H9 (cell line): ENCODE results near the gene RABGAP1. TPM values are rescaled to one million over a fixed set of nuclear protein-coding genes. Genes with fewer than 3 reads are reported as not detected.

ENCODE experiments used
- DNase-seq: peaks from one replicate; pipeline ENCODE4 v3.0.0-alpha.2; 2017
- H2AFZ ChIP-seq: one replicate; pipeline ENCODE4 v1.6.1; 2013; ENCODE audit warnings: mild to moderate bottlenecking, low read length, control low read depth, moderate library complexity
- H2AK5ac ChIP-seq: 2 replicates; pipeline ENCODE4 v1.6.1; 2013; ENCODE audit warnings: low read length, control low read depth, mixed read lengths; ENCODE audit not compliant: insufficient read length
- H2BK120ac ChIP-seq: one replicate; pipeline ENCODE4 v1.6.1; 2013; ENCODE audit warnings: low read depth, mild to moderate bottlenecking, low read length, control low read depth, inconsistent platforms; ENCODE audit not compliant: poor library complexity, severe bottlenecking
- H2BK12ac ChIP-seq: 2 replicates; pipeline ENCODE4 v1.6.1; 2013; ENCODE audit warnings: low read length, control low read depth, mixed read lengths, low read depth; ENCODE audit not compliant: insufficient read length
- H2BK15ac ChIP-seq: 2 replicates; pipeline ENCODE4 v1.6.1; 2013; ENCODE audit warnings: low read depth, low read length, control low read depth
- H2BK20ac ChIP-seq: one replicate; pipeline ENCODE4 v1.6.1; 2013; ENCODE audit warnings: low read depth, mild to moderate bottlenecking, low read length, control low read depth, inconsistent platforms; ENCODE audit not compliant: poor library complexity, severe bottlenecking
- H2BK5ac ChIP-seq: 2 replicates; pipeline ENCODE4 v1.6.1; 2013; ENCODE audit warnings: low read length, control low read depth, mixed read lengths; ENCODE audit not compliant: insufficient read length
- H3K14ac ChIP-seq: 2 replicates; pipeline ENCODE4 v1.6.1; 2013; ENCODE audit warnings: low read length, control low read depth; ENCODE audit not compliant: insufficient read depth
- H3K18ac ChIP-seq: 2 replicates; pipeline ENCODE4 v1.6.1; 2013; ENCODE audit warnings: low read depth, mild to moderate bottlenecking, mixed read lengths, low read length, control low read depth; ENCODE audit not compliant: insufficient read length
- H3K23ac ChIP-seq: 2 replicates; pipeline ENCODE4 v1.6.1; 2013; ENCODE audit warnings: low read length, control low read depth, mixed read lengths, low read depth; ENCODE audit not compliant: insufficient read length
- H3K23me2 ChIP-seq: 2 replicates; pipeline ENCODE4 v1.6.1; 2013; ENCODE audit warnings: low read depth, mild to moderate bottlenecking, mixed read lengths, low read length, control low read depth; ENCODE audit not compliant: insufficient read length, poor library complexity, severe bottlenecking
- H3K27ac ChIP-seq: 2 replicates; pipeline ENCODE4 v1.5.1; 2013; ENCODE audit warnings: low read length, control low read depth, mixed read lengths, low read depth; ENCODE audit not compliant: insufficient read length
- H3K27me3 ChIP-seq: 2 replicates; pipeline ENCODE4 v1.6.1; 2013; ENCODE audit warnings: low read length, control low read depth, inconsistent platforms; ENCODE audit not compliant: insufficient read depth
- H3K4ac ChIP-seq: 2 replicates; pipeline ENCODE4 v1.6.1; 2013; ENCODE audit warnings: low read depth, mild to moderate bottlenecking, control low read depth, inconsistent platforms, low read length, moderate library complexity
- H3K4me1 ChIP-seq: 2 replicates; pipeline ENCODE4 v1.6.1; 2013; ENCODE audit warnings: low read length, control low read depth, inconsistent platforms; ENCODE audit not compliant: insufficient read depth
- H3K4me2 ChIP-seq: 2 replicates; pipeline ENCODE4 v1.6.1; 2013; ENCODE audit warnings: low read length, control low read depth, mixed read lengths; ENCODE audit not compliant: insufficient read length, insufficient read depth
- H3K56ac ChIP-seq: 2 replicates; pipeline ENCODE4 v1.6.1; 2013; ENCODE audit warnings: low read depth, mild to moderate bottlenecking, mixed read lengths, low read length, control low read depth; ENCODE audit not compliant: insufficient read length
- H3K79me1 ChIP-seq: 2 replicates; pipeline ENCODE4 v1.6.1; 2013; ENCODE audit warnings: low read depth, mild to moderate bottlenecking, moderate library complexity, low read length, control low read depth, inconsistent platforms; ENCODE audit not compliant: insufficient read depth, poor library complexity, severe bottlenecking
- H3K79me2 ChIP-seq: 2 replicates; pipeline ENCODE4 v1.6.1; 2013; ENCODE audit warnings: low read length, control low read depth, inconsistent platforms; ENCODE audit not compliant: insufficient read depth
- H3K9ac ChIP-seq: 2 replicates; pipeline ENCODE4 v1.6.1; 2013; ENCODE audit warnings: low read length, control low read depth, mixed read lengths; ENCODE audit not compliant: insufficient read length; ENCODE audit errors: extremely low read depth
- H3K9me3 ChIP-seq: one replicate; pipeline ENCODE4 v1.6.1; 2013; ENCODE audit warnings: low read depth, low read length, inconsistent platforms; ENCODE audit not compliant: control insufficient read depth
- H3T11ph ChIP-seq: one replicate; pipeline ENCODE4 v1.6.1; 2013; ENCODE audit warnings: mild to moderate bottlenecking, low read length, control low read depth, inconsistent platforms
- H4K20me1 ChIP-seq: one replicate; pipeline ENCODE4 v1.6.1; 2013; ENCODE audit not compliant: control insufficient read depth, insufficient read length, insufficient read depth
- H4K5ac ChIP-seq: 2 replicates; pipeline ENCODE4 v1.6.1; 2013; ENCODE audit warnings: low read depth, mild to moderate bottlenecking, mixed read lengths, low read length, control low read depth; ENCODE audit not compliant: insufficient read length
- H4K8ac ChIP-seq: replicated peaks from 2 replicates; pipeline ENCODE4 v1.6.1; 2013; ENCODE audit warnings: low read length, control low read depth, mixed read lengths, low read depth; ENCODE audit not compliant: insufficient read length
- H4K91ac ChIP-seq: 2 replicates; pipeline ENCODE4 v1.6.1; 2013; ENCODE audit warnings: low read depth, mild to moderate bottlenecking, moderate library complexity, mixed read lengths, low read length, control low read depth; ENCODE audit not compliant: insufficient read length
- H3K27ac Mint-ChIP-seq, 3 experiments: 2 replicates in 2 of 3; 3 replicates in 1 of 3; pipeline ENCODE4 v1.8.0; 2020 to 2021; ENCODE audit warnings: mixed read lengths in 3 of 3, mild to moderate bottlenecking in 1 of 3, moderate library complexity in 1 of 3
- H3K27me3 Mint-ChIP-seq: 2 replicates; pipeline ENCODE4 v1.8.0; 2021; ENCODE audit warnings: low read depth, mild to moderate bottlenecking, moderate library complexity, mixed read lengths
- H3K36me3 Mint-ChIP-seq, 3 experiments: 2 replicates in 2 of 3; 3 replicates in 1 of 3; pipeline ENCODE4 v1.8.0; 2020 to 2021; ENCODE audit warnings: low read depth in 3 of 3, mixed read lengths in 3 of 3; ENCODE audit not compliant: insufficient read depth in 1 of 3
- H3K4me1 Mint-ChIP-seq, 2 experiments: 2 replicates each; pipeline ENCODE4 v1.8.0; 2020; ENCODE audit warnings: mixed read lengths in 2 of 2
- H3K4me3 Mint-ChIP-seq, 2 experiments: 2 replicates in 1 of 2; 3 replicates in 1 of 2; pipeline ENCODE4 v1.8.0; 2020 to 2021; ENCODE audit warnings: mild to moderate bottlenecking in 2 of 2, mixed read lengths in 2 of 2, moderate library complexity in 1 of 2
- H3K9me3 Mint-ChIP-seq, 2 experiments: 2 replicates in 1 of 2; 3 replicates in 1 of 2; pipeline ENCODE4 v1.8.0; 2020; ENCODE audit warnings: mild to moderate bottlenecking in 2 of 2, mixed read lengths in 2 of 2, moderate library complexity in 1 of 2
- CTCF ChIP-seq: fragments of 200-600 bp; sonication (generic); conservative IDR thresholded peaks from 3 replicates; pipeline ENCODE4 v1.8.0; 2021; ENCODE audit warnings: antibody characterized with exemption, mild to moderate bottlenecking
- WGBS: extraction: QIAGEN DNeasy Blood & Tissue Kit; methylation state at CpG from one replicate; pipeline ENCODE4 v1.1.7; 2013; ENCODE audit warnings: missing lambda C conversion rate, low lambda C conversion rate, mixed read lengths; ENCODE audit not compliant: insufficient read length; ENCODE audit errors: extremely low coverage; 5-methylcytosine and 5-hydroxymethylcytosine counted together
- total RNA-seq: library from RNA; stranded (reverse); gene quantifications from 2 replicates; pipeline ENCODE4 v1.2.1, GENCODE V29; 2021

Gene RABGAP1
- total RNA-seq, 1 experiment from 2014 or later: 31.6 TPM

- Histone ChIP-seq H2BK5ac (no peak overlapping the region), H2BK20ac (no peak overlapping the region), H4K91ac (no peak overlapping the region), H4K8ac (no peak overlapping the region), H2AK5ac (no peak overlapping the region), H3K4me2 (peak overlapping the region; percentile 26), H2BK15ac (no peak overlapping the region), H3K14ac (no peak overlapping the region), H3K4ac (no peak overlapping the region), H2AFZ (no peak overlapping the region), H2BK12ac (no peak overlapping the region), H3K23me2 (no peaks in the 10 kb centered on the region), H3K9me3 (no peaks in the 10 kb centered on the region), H3K79me1 (no peaks in the 10 kb centered on the region), H3K27me3 (no peaks in the 10 kb centered on the region), H3T11ph (no peak overlapping the region), H3K18ac (no peak overlapping the region), H4K5ac (no peak overlapping the region), H3K56ac (no peak overlapping the region), H3K27ac (no peak overlapping the region), H3K23ac (no peak overlapping the region), H3K9ac (no peak overlapping the region), H2BK120ac (no peak overlapping the region), H4K20me1 (no peaks in the 10 kb centered on the region), H3K79me2 (no peaks in the 10 kb centered on the region), H3K4me1 (peaks cover 11% of the 10 kb centered on the region; the same call in 1 of the 2 replicates)
- Mint-ChIP-seq H3K36me3 (peaks cover 0 to 37% (median 28%) of the 10 kb centered on the region in 3 experiments; a peak in 6 of 7 replicates), H3K27ac (peak overlapping the region; percentile 0 to 49 (median 11); a peak in 5 of 7 replicates), H3K27me3 (no peaks in the 10 kb centered on the region), H3K9me3 (no peaks in the 10 kb centered on the region), H3K4me3 (peak overlapping the region; percentile 1 to 33; a peak in 4 of 5 replicates), H3K4me1 (peaks cover 49 to 57% of the 10 kb centered on the region in 2 experiments)
- no CpG with 5 or more reads among the region's 2 CpGs for WGBS
- peak; percentile 62 for DNase-seq
- TF ChIP-seq CTCF: no peak
Observed at GRCh38 chr9:123072407-123072995, 131.7 kb downstream of the RABGAP1 start.
